ENCODE results near the gene E2F3. TPM values are rescaled to one million over a fixed set of nuclear protein-coding genes. Genes with fewer than 3 reads are reported as not detected.

The E2F3 gene
- total RNA-seq, 1 experiment from 2014 or later = 35.7 TPM

GRCh38 chr6:20360471-20361119 lies 41.1 kb upstream of the E2F3 start:
- Histone ChIP-seq H3K14ac (ENCODE audit: insufficient read depth, low read length) (no peak overlapping the region), H3T11ph (ENCODE audit: low read length) (no peak overlapping the region), H2BK120ac (ENCODE audit: low read depth, low read length, poor library complexity, severe bottlenecking) (no peak overlapping the region), H3K4me2 (ENCODE audit: insufficient read depth, insufficient read length, low read length) (no peak overlapping the region), H3K79me1 (ENCODE audit: insufficient read depth, low read depth, low read length, poor library complexity, severe bottlenecking) (no peaks in the 10 kb centered on the region), H4K91ac (ENCODE audit: insufficient read length, low read depth, low read length) (no peak overlapping the region), H4K8ac (replicated peaks; ENCODE audit: insufficient read length, low read depth, low read length) (no peak overlapping the region), H3K23ac (ENCODE audit: insufficient read length, low read depth, low read length) (no peak overlapping the region), H3K27ac (ENCODE audit: insufficient read length, low read depth, low read length) (no peak overlapping the region), H3K4ac (ENCODE audit: low read depth, low read length) (no peak overlapping the region), H3K9ac (ENCODE audit: extremely low read depth, insufficient read length, low read length) (no peak overlapping the region), H3K18ac (ENCODE audit: insufficient read length, low read depth, low read length) (no peak overlapping the region), H3K9me3 (ENCODE audit: control insufficient read depth, low read depth, low read length) (no peaks in the 10 kb centered on the region), H3K23me2 (ENCODE audit: insufficient read length, low read depth, low read length, poor library complexity, severe bottlenecking) (no peaks in the 10 kb centered on the region), H2AFZ (ENCODE audit: low read length) (no peak overlapping the region), H2AK5ac (ENCODE audit: insufficient read length, low read length) (no peak overlapping the region), H2BK20ac (ENCODE audit: low read depth, low read length, poor library complexity, severe bottlenecking) (no peak overlapping the region), H2BK15ac (ENCODE audit: low read depth, low read length) (no peak overlapping the region), H2BK12ac (ENCODE audit: insufficient read length, low read depth, low read length) (no peak overlapping the region), H4K20me1 (ENCODE audit: control insufficient read depth, insufficient read depth, insufficient read length) (no peaks in the 10 kb centered on the region), H3K4me1 (ENCODE audit: insufficient read depth, low read length) (no peaks in the 10 kb centered on the region), H3K79me2 (ENCODE audit: insufficient read depth, low read length) (no peaks in the 10 kb centered on the region), H4K5ac (ENCODE audit: insufficient read length, low read depth, low read length) (no peak overlapping the region), H2BK5ac (ENCODE audit: insufficient read length, low read length) (no peak overlapping the region), H3K56ac (ENCODE audit: insufficient read length, low read depth, low read length) (no peak overlapping the region), H3K27me3 (ENCODE audit: insufficient read depth, low read length) (no peaks in the 10 kb centered on the region)
- DNase-seq = no peak
- TF ChIP-seq, protein P1, sequence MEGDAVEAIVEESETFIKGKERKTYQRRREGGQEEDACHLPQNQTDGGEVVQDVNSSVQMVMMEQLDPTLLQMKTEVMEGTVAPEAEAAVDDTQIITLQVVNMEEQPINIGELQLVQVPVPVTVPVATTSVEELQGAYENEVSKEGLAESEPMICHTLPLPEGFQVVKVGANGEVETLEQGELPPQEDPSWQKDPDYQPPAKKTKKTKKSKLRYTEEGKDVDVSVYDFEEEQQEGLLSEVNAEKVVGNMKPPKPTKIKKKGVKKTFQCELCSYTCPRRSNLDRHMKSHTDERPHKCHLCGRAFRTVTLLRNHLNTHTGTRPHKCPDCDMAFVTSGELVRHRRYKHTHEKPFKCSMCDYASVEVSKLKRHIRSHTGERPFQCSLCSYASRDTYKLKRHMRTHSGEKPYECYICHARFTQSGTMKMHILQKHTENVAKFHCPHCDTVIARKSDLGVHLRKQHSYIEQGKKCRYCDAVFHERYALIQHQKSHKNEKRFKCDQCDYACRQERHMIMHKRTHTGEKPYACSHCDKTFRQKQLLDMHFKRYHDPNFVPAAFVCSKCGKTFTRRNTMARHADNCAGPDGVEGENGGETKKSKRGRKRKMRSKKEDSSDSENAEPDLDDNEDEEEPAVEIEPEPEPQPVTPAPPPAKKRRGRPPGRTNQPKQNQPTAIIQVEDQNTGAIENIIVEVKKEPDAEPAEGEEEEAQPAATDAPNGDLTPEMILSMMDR (conservative IDR thresholded peaks at IDR 0.05) = no peak
- H3K9me3 Mint-ChIP-seq = no peaks in the 10 kb centered on the region
- no CpG with 5 or more reads among the region's 6 CpGs for WGBS (ENCODE audit: extremely low coverage, insufficient read length, low lambda C conversion rate)
- H3K27ac Mint-ChIP-seq = no peak overlapping the region
- no peaks in the 10 kb centered on the region for H3K4me1 Mint-ChIP-seq
- no peaks in the 10 kb centered on the region for H3K36me3 Mint-ChIP-seq (ENCODE audit: insufficient read depth in 1 of 3, low read depth in 3 of 3)
- H3K4me3 Mint-ChIP-seq = no peak overlapping the region
- peaks cover 4% of the 10 kb centered on the region; the same call in 1 of the 2 replicates for H3K27me3 Mint-ChIP-seq (ENCODE audit: low read depth)

Measured in H9 (cell line).